Lower leg skin (tissue), 4 donors: ENCODE data around the gene C22orf15. TPM values are rescaled to one million over a fixed set of nuclear protein-coding genes. Genes with fewer than 3 reads are reported as not detected.

ENCODE experiments used
- DNase-seq, 2 donors: peaks; one replicate each; pipeline ENCODE4 v3.0.0-alpha.2; 2019; ENCODE audit warnings: low spot score in 2 of 2
- H3K4me3 ChIP-seq: fragments of 200-600 bp; sonication (generic); 2 replicates; pipeline ENCODE4 v1.5.1; 2017; ENCODE audit warnings: mild to moderate bottlenecking, low read depth; ENCODE audit not compliant: poor library complexity, severe bottlenecking
- CTCF ChIP-seq, 3 donors: fragments of 450-650 bp; IDR thresholded peaks; one replicate each; pipeline ENCODE4 v1.5.1; 2016; ENCODE audit warnings: antibody characterized with exemption in 3 of 3, mild to moderate bottlenecking in 3 of 3, moderate library complexity in 2 of 3
- POLR2A ChIP-seq, 2 donors: fragments of 450-650 bp; IDR thresholded peaks; one replicate each; pipeline ENCODE4 v1.6.1; 2016 to 2017; ENCODE audit warnings: antibody characterized with exemption in 2 of 2, mild to moderate bottlenecking in 1 of 2, moderate library complexity in 1 of 2
- WGBS, 2 donors: methylation state at CpG; one replicate each; pipeline ENCODE4 v1.1.5; 2018; 5-methylcytosine and 5-hydroxymethylcytosine counted together
- intact Hi-C: fragments of 100-400 bp; cut with DNase I; formaldehyde crosslinking; loops from one replicate; pipeline ENCODE4 v1.15.0; 2023; ENCODE audit warnings: low total_unique reads
- total RNA-seq, 4 donors: library from RNA; depleted of rRNA; stranded (reverse); fragments of >200 nt; gene quantifications; one replicate each; pipeline ENCODE4 v1.1.0, GENCODE V29; 2016

Gene C22orf15
- total RNA-seq, 4 donors from 2014 or later, result not detected

- intact Hi-C loops, result no loop called here
- peak in 1 of 2 donors; percentile 49 for DNase-seq
- no peak overlapping the region for H3K4me3 ChIP-seq
- TF ChIP-seq CTCF (IDR thresholded peaks at IDR 0.05) (no peak), POLR2A (IDR thresholded peaks at IDR 0.05) (no peak)
- WGBS, 2 donors, result 22 to 24% methylated on average over 12 to 13 of the region's 14 CpGs
Observed at GRCh38 chr22:23781511-23782183, 18.9 kb downstream of the C22orf15 start.

DNA sequence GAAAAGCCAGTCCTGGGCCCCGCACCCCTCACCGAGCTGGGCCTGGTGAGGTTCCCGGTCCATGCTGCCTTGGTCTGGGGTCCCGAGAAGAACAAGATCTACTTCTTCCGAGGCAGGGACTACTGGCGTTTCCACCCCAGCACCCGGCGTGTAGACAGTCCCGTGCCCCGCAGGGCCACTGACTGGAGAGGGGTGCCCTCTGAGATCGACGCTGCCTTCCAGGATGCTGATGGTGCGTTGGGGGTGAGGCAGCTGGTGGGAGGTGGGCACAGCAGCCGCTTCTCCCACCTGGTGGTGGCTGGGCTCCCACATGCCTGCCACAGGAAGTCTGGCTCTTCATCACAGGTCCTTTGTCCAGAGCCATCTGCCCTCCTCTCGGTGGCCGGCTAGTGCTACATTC is 19.5 kb downstream of the C22orf15 start:
- intact Hi-C loops, result no loop called here
- no peak for DNase-seq
- WGBS, 2 donors, result 89 to 90% methylated on average over 7 to 16 of the region's 16 CpGs
- H3K4me3 ChIP-seq, result no peak overlapping the region
- TF ChIP-seq CTCF (IDR thresholded peaks at IDR 0.05) (no peak), POLR2A (IDR thresholded peaks at IDR 0.05) (no peak)

GRCh38 chr22:23782703-23783102 is 19.9 kb downstream of the C22orf15 start:
- intact Hi-C loops, result no loop called here
- H3K4me3 ChIP-seq, result no peak overlapping the region
- WGBS, 2 donors, result 100% methylated on average over 1 of the region's 1 CpG
- DNase-seq, result no peak
- TF ChIP-seq POLR2A (IDR thresholded peaks at IDR 0.05) (no peak), CTCF (IDR thresholded peaks at IDR 0.05) (no peak)

GRCh38 chr22:23783265-23784150 is 20.7 kb downstream of the C22orf15 start:
- no peak for DNase-seq
- no peak overlapping the region for H3K4me3 ChIP-seq
- no peak for TF ChIP-seq CTCF (IDR thresholded peaks at IDR 0.05)
- no peak for TF ChIP-seq POLR2A (IDR thresholded peaks at IDR 0.05)
- WGBS, 2 donors, result 75 to 83% methylated on average over 14 of the region's 15 CpGs
- intact Hi-C loops, result no loop called here

DNA sequence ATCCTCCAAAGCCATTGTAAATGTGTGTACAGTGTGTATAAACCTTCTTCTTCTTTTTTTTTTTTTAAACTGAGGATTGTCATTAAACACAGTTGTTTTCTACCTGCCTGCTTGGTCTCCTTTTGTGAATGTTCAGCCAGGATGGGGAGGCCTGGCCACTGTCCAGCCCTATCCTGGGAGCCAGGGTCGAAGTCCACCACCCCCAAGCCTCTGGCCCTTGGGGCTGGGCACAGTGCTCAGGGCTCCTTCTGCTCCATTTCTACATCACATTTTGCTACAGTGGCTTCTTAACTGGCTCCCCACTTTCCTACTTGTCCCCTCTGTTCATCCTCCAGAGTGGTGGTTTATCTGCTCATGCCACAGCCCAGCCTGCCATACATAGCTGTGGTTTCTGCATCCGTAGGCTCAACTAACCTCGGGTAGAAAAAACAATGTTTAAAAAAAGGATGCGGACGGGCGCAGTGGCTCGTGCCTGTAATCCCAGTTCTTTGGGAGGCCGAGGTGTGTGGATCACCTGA is 21.5 kb downstream of the C22orf15 start:
- no peak for DNase-seq
- H3K4me3 ChIP-seq, result no peak overlapping the region
- 72 to 80% methylated on average over 8 of the region's 8 CpGs for WGBS, 2 donors
- no peak for TF ChIP-seq CTCF (IDR thresholded peaks at IDR 0.05)
- TF ChIP-seq POLR2A (IDR thresholded peaks at IDR 0.05), result no peak
- intact Hi-C loops, result no loop called here
